Activated T-cell treated with anti-CD3 and anti-CD28 coated beads for 1 hour (primary cell): Measurements from ENCODE around the gene ASNS.
A peak's percentile ranks its signal among the peaks of the same experiment; 100 is the strongest.
"Not testable (repeated sequence)": the region's sequence is repeated elsewhere in the genome, so short reads cannot be mapped to it uniquely, and the experiment has no call there.

Experiments used
- DNase-seq: peaks from one replicate; pipeline ENCODE4 v3.0.0-alpha.2; 2020; ENCODE audit warnings: low read depth

The ASNS gene

GRCh38 chr7:97872025-97872669, at the start of gene ASNS:
TSS of gene ASNS (minus strand) at chr7:97872408. CDS start at chr7:97869156, 3,252 bp downstream.
- DNase-seq, result peak; percentile 66

- not testable (repeated sequence) for DNase-seq
Observed at GRCh38 chr7:97921254-97921653, 49.0 kb upstream of the ASNS start.

GRCh38 chr7:97915267-97915666, 43.1 kb upstream of the ASNS start:
- DNase-seq, result not testable (repeated sequence)

GRCh38 chr7:97912294-97912693, 40.1 kb upstream of the ASNS start:
- DNase-seq, result not testable (repeated sequence)

- not testable (repeated sequence) for DNase-seq
Observed at GRCh38 chr7:97896893-97897292, 24.7 kb upstream of the ASNS start.

GRCh38 chr7:97891721-97892120, 19.5 kb upstream of the ASNS start:
- not testable (repeated sequence) for DNase-seq

GRCh38 chr7:97879527-97879926, 7.3 kb upstream of the ASNS start:
- DNase-seq, result not testable (repeated sequence)

GRCh38 chr7:97874894-97875293, 2.7 kb upstream of the ASNS start:
- DNase-seq, result not testable (repeated sequence)

GRCh38 chr7:97873606-97874005, 1.4 kb upstream of the ASNS start:
- DNase-seq, result no peak

GRCh38 chr7:97871659-97872024, 566 bp downstream of the ASNS start:
- DNase-seq, result peak; percentile 5

- no peak for DNase-seq
Observed at GRCh38 chr7:97868788-97869187, 3.4 kb downstream of the ASNS start.

- DNase-seq, result no peak
Observed at GRCh38 chr7:97868314-97868713, 3.9 kb downstream of the ASNS start.

- DNase-seq, result no peak
Observed at GRCh38 chr7:97865104-97865503, 7.1 kb downstream of the ASNS start.

- DNase-seq, result no peak
Observed at GRCh38 chr7:97859606-97860204, 12.5 kb downstream of the ASNS start.

GRCh38 chr7:97858221-97858620, 14.0 kb downstream of the ASNS start:
- no peak for DNase-seq

- DNase-seq, result no peak
Observed at GRCh38 chr7:97857544-97857943, 14.7 kb downstream of the ASNS start.

- DNase-seq, result no peak
Observed at GRCh38 chr7:97851683-97852082, 20.5 kb downstream of the ASNS start.

- not testable (repeated sequence) for DNase-seq
Observed at GRCh38 chr7:97850262-97851031, 21.8 kb downstream of the ASNS start.

- DNase-seq, result no peak
Observed at GRCh38 chr7:97847791-97848190, 24.4 kb downstream of the ASNS start.

- DNase-seq, result no peak
Observed at GRCh38 chr7:97846945-97847344, 25.3 kb downstream of the ASNS start.

- no peak for DNase-seq
Observed at GRCh38 chr7:97845622-97846203, 26.5 kb downstream of the ASNS start.

- DNase-seq, result no peak
Observed at GRCh38 chr7:97844036-97844435, 28.2 kb downstream of the ASNS start.
